Fibroblast of pulmonary artery (primary cell): Measurements from ENCODE around the gene NADK2.

Source experiments
- DNase-seq: peaks from one replicate; pipeline ENCODE4 v3.0.0-alpha.2; 2010; ENCODE audit warnings: low read depth
- H3K4me3 ChIP-seq: replicated peaks from 2 replicates; pipeline ENCODE4 v1.5.1; 2011; ENCODE audit warnings: low read depth, mild to moderate bottlenecking, control low read depth, low read length, moderate library complexity
- CTCF ChIP-seq: IDR thresholded peaks from 2 replicates; pipeline ENCODE4 v1.5.1; 2011; ENCODE audit warnings: mild to moderate bottlenecking, control low read depth, low read length, inconsistent platforms; ENCODE audit errors: missing control alignments

Gene NADK2

GRCh38 chr5:36264202-36264760, 22.6 kb upstream of the NADK2 start:
- DNase-seq, result no peak
- no peak overlapping the region for H3K4me3 ChIP-seq
- TF ChIP-seq CTCF, result no peak

DNA sequence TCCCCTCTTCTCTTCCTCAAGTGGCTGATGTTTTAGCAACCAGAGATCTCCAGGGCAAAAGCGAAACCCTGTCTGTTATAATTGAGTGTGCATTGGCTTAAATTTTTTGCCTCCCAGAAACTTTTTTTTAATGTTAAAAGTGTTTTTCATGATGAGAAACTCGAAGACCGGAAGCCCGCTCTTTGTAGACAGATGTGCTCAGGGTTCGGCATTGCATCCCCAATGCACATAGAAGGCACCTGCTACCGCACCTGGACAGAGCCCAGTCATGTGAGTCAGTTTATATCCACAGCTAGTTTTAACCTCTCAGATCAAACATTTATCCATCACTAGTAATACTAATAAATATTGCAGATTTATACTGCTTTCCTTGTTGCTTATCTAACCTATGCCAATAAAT, 19.5 kb upstream of the NADK2 start:
- no peak overlapping the region for H3K4me3 ChIP-seq
- no peak for DNase-seq
- TF ChIP-seq CTCF, result no peak

DNA sequence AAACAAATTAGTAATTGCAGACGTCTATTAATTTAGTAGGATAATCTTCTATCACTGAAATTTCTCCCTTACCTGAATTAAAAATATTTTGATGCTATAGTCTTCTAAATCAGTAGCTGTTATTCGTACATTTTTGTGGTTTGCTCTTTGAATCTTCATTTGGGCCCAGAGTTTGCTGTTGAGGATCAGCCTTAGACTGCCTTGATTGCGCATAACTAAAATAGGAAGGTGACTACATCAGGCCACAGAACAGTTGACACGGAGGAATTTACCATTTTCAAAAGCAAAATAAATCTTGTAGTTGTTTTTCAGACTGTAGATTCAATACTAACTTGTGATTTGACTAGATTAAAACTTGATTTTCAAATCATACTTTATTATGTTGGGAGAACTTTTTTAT, 11.8 kb upstream of the NADK2 start:
- no peak for DNase-seq
- no peak for TF ChIP-seq CTCF
- H3K4me3 ChIP-seq, result no peak overlapping the region

DNA sequence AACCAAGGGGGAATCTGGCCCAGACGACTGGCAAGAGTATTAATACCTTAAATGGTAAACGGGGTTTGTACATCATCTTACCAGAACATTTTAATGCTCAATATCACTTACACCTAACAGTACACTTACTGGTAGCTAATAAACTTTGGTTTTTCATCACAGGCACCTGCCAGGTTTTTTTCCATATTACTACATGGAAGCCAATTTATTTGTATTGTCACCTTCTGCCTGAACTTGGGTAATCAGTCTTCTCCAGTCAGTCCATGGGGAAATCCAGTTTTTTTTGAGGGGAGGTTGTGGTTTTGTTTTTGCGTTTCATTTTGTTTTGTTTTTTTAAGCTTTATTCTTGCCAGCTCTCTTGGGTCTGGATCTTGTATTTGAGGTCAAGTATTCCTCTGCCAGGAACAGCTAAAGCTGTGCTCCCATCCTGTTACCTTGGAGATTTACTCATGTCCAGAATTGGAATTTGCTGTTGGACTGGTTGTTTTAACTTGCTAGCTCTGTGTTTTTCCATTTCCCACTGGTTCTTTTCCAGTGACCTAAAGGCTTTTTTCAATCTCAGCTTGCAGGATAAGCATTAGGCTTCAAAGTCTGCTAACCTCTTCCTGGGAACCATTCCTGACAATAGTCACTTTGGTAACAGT, 11.1 kb upstream of the NADK2 start:
- H3K4me3 ChIP-seq, result no peak overlapping the region
- DNase-seq, result peak; percentile 45
- TF ChIP-seq CTCF, result no peak

GRCh38 chr5:36251218-36251617, 9.5 kb upstream of the NADK2 start:
- no peak for DNase-seq
- no peak for TF ChIP-seq CTCF
- no peak overlapping the region for H3K4me3 ChIP-seq

DNA sequence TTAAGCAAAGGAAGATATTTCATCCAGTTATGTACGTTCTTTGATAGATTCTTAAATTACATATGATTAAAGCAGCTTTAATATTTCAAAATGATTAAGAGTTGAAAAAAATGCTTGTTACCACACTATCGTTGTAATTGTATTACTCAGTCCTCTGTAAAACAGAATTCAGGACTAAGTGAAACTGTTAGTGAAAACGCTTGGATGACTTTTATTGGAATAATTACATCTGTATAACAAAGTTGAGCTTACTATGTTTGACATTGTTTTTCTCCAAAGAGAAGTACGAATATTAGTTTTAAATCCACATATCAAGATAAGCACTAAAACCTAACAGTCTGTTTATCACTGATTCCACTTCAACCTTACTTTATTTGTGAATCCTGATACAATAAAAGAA, 8.7 kb upstream of the NADK2 start:
- DNase-seq, result no peak
- no peak overlapping the region for H3K4me3 ChIP-seq
- no peak for TF ChIP-seq CTCF
